CD4-positive, alpha-beta T cell (primary cell): ENCODE results near the gene KIF7. TPM values are rescaled to one million over a fixed set of nuclear protein-coding genes. Genes with fewer than 3 reads are reported as not detected.

Experiments
- ATAC-seq: fragments of 200-7000 bp; cut with Tn5 transposase; one replicate; pipeline ENCODE4 v1.10.0; 2022; ENCODE audit warnings: mild to moderate bottlenecking; ENCODE audit not compliant: poor library complexity
- CTCF ChIA-PET: fragments of 350-600 bp; sonication (Branson Sonifier 250); formaldehyde crosslinking; loops from one replicate; lab custom pipeline; 2021; ENCODE audit warnings: antibody characterized with exemption, inconsistent platforms; lab: Charles Lee
- POLR2A ChIA-PET: fragments of 350-600 bp; sonication (Branson Sonifier 250); formaldehyde crosslinking; loops from one replicate; lab custom pipeline; 2021; ENCODE audit warnings: antibody characterized with exemption, inconsistent platforms; lab: Charles Lee
- DNase-seq, 14 experiments: peaks; one replicate each; pipeline ENCODE4 v3.0.0-alpha.2; 2013 to 2020; ENCODE audit warnings: mixed read lengths in 2 of 14
- H3K27ac ChIP-seq, 2 donors: one replicate each; pipeline versions ENCODE4 v1.5.1 to v1.7.0; 2013; ENCODE audit warnings: low read length in 2 of 2, low read depth in 1 of 2, mild to moderate bottlenecking in 1 of 2
- H3K27me3 ChIP-seq, 2 experiments: 1 replicate in 1 of 2; 2 replicates in 1 of 2; pipeline versions ENCODE4 v1.6.1 to v1.7.0; 2013; ENCODE audit warnings: low read length in 2 of 2, control low read depth in 1 of 2, mild to moderate bottlenecking in 1 of 2, moderate library complexity in 1 of 2; ENCODE audit not compliant: insufficient read depth in 2 of 2, control insufficient read depth in 1 of 2
- H3K36me3 ChIP-seq: one replicate; pipeline ENCODE4 v1.6.1; 2013; ENCODE audit warnings: low read length, control low read depth; ENCODE audit not compliant: insufficient read depth
- H3K4me1 ChIP-seq: one replicate; pipeline ENCODE4 v1.6.1; 2013; ENCODE audit warnings: low read length, control low read depth; ENCODE audit not compliant: insufficient read depth
- H3K4me3 ChIP-seq: one replicate; pipeline ENCODE4 v1.5.1; 2013; ENCODE audit warnings: mild to moderate bottlenecking, low read length, moderate library complexity
- H3K9me3 ChIP-seq, 2 experiments: 1 replicate in 1 of 2; 2 replicates in 1 of 2; pipeline versions ENCODE4 v1.6.1 to v1.7.0; 2013; ENCODE audit warnings: low read length in 2 of 2, mild to moderate bottlenecking in 2 of 2, control low read depth in 1 of 2, moderate library complexity in 1 of 2; ENCODE audit not compliant: control insufficient read depth in 1 of 2, insufficient read depth in 1 of 2
- H3K27ac Mint-ChIP-seq: one replicate; pipeline ENCODE4 v1.8.0; 2020; ENCODE audit warnings: mixed read lengths
- H3K27me3 Mint-ChIP-seq: one replicate; pipeline ENCODE4 v1.8.0; 2021; ENCODE audit warnings: mixed read lengths
- H3K36me3 Mint-ChIP-seq: one replicate; pipeline ENCODE4 v1.8.0; 2021; ENCODE audit warnings: low read depth, mixed read lengths
- H3K4me1 Mint-ChIP-seq: one replicate; pipeline ENCODE4 v1.8.0; 2021; ENCODE audit warnings: low read depth, mixed read lengths
- H3K4me3 Mint-ChIP-seq: one replicate; pipeline ENCODE4 v1.8.0; 2020; ENCODE audit warnings: mild to moderate bottlenecking, mixed read lengths
- H3K9me3 Mint-ChIP-seq: one replicate; pipeline ENCODE4 v1.8.0; 2020; ENCODE audit warnings: mixed read lengths
- intact Hi-C, 2 experiments: fragments of 100-400 bp; cut with DNase I in 1 of 2; cut with micrococcal nuclease in 1 of 2; formaldehyde crosslinking; loops; one replicate each; pipeline versions ENCODE4 v1.15.1 to v1.9.0; 2023 to 2025; cut with DNase I, micrococcal nuclease
- total RNA-seq, 174 experiments: library from RNA in 2 of 174; stranded (reverse) in 2 of 174; gene quantifications; one replicate each; pipeline ENCODE4 v1.2.3 and lab custom pipeline; 2021 to 2026
- TF ChIP-seq, protein P1 (sequence below): fragments of 200-600 bp; IDR thresholded peaks from one replicate; pipeline ENCODE4 v1.8.0; 2022; ENCODE audit warnings: antibody characterized with exemption, mild to moderate bottlenecking

The KIF7 gene
- total RNA-seq, 2 experiments from 2014 or later = 0.08 to 0.20 TPM

DNA sequence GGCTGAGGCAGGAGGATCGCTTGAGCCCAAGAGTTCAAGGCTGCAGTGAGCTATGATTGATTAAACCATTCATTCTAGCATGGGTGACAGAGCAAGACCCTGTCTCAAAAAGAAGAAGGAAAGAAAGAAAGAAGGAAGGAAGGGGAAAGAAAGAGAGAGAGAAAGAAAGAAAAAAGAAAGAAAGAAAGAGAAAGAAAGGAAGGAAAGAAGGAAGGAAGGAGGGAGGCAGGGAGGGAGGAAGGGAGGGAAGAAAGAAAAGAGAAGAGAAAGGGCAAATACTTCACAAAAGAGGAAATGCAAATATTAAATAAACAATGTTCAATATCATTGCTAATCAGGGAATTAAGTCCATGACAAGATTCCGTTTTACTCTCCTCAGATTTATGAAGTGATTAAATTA is 4.0 kb upstream of the KIF7 start:
- Histone ChIP-seq H3K9me3 (peaks cover 0 to 7% of the 10 kb centered on the region in 2 experiments), H3K4me1 (peaks cover 9% of the 10 kb centered on the region), H3K4me3 (no peak overlapping the region), H3K36me3 (no peaks in the 10 kb centered on the region), H3K27ac (no peak overlapping the region), H3K27me3 (peaks cover 21% of the 10 kb centered on the region in 2 experiments)
- Mint-ChIP-seq H3K27ac (no peak overlapping the region), H3K4me1 (peaks cover 9% of the 10 kb centered on the region), H3K27me3 (peaks cover 72% of the 10 kb centered on the region), H3K9me3 (no peaks in the 10 kb centered on the region), H3K4me3 (no peak overlapping the region), H3K36me3 (no peaks in the 10 kb centered on the region)
- no peak for ATAC-seq
- TF ChIP-seq, protein P1, sequence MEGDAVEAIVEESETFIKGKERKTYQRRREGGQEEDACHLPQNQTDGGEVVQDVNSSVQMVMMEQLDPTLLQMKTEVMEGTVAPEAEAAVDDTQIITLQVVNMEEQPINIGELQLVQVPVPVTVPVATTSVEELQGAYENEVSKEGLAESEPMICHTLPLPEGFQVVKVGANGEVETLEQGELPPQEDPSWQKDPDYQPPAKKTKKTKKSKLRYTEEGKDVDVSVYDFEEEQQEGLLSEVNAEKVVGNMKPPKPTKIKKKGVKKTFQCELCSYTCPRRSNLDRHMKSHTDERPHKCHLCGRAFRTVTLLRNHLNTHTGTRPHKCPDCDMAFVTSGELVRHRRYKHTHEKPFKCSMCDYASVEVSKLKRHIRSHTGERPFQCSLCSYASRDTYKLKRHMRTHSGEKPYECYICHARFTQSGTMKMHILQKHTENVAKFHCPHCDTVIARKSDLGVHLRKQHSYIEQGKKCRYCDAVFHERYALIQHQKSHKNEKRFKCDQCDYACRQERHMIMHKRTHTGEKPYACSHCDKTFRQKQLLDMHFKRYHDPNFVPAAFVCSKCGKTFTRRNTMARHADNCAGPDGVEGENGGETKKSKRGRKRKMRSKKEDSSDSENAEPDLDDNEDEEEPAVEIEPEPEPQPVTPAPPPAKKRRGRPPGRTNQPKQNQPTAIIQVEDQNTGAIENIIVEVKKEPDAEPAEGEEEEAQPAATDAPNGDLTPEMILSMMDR = no peak
- CTCF ChIA-PET = no interaction called here
- intact Hi-C loops = no loop called here
- no peak for DNase-seq
- POLR2A ChIA-PET = no interaction called here

DNA sequence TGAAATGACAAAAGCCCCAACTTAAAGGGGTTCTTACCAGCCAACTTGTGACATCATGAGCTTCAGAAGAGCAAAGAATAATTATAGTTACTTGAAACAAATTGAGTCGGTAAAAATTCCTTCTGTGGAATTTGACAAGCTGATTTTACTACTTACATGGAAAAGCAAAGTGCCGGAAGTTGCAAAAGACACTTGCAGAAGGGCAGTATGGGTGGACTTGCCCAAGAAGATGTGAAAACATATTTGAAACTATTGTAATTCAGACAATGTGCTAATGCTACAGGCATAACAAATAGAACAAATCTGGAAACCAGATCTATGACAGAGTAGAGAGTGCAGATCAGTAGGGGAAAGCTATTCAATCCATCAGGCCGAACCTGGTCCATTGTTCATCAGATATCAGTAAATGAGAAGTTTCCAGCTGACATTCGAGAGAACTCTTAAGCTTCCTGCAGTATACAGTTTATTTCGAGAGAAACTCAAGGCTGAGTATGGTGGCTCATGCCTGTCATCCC is 2.5 kb upstream of the KIF7 start:
- ATAC-seq = no peak
- no peak overlapping the region for H3K4me3 ChIP-seq
- no peaks in the 10 kb centered on the region for H3K36me3 ChIP-seq
- Mint-ChIP-seq H3K4me1 (peaks cover 15% of the 10 kb centered on the region), H3K27me3 (peaks cover 77% of the 10 kb centered on the region), H3K27ac (no peak overlapping the region), H3K9me3 (no peaks in the 10 kb centered on the region), H3K4me3 (peak overlapping the region; percentile 11), H3K36me3 (no peaks in the 10 kb centered on the region)
- peaks cover 10% of the 10 kb centered on the region for H3K4me1 ChIP-seq
- peaks cover 26 to 36% of the 10 kb centered on the region in 2 experiments for H3K27me3 ChIP-seq
- H3K9me3 ChIP-seq = peaks cover 0 to 8% of the 10 kb centered on the region in 2 experiments
- ChIA-PET CTCF (no interaction called here), POLR2A (no interaction called here)
- intact Hi-C loops = no loop called here
- TF ChIP-seq, protein P1 = no peak
- no peak for DNase-seq
- H3K27ac ChIP-seq = no peak overlapping the region

DNA sequence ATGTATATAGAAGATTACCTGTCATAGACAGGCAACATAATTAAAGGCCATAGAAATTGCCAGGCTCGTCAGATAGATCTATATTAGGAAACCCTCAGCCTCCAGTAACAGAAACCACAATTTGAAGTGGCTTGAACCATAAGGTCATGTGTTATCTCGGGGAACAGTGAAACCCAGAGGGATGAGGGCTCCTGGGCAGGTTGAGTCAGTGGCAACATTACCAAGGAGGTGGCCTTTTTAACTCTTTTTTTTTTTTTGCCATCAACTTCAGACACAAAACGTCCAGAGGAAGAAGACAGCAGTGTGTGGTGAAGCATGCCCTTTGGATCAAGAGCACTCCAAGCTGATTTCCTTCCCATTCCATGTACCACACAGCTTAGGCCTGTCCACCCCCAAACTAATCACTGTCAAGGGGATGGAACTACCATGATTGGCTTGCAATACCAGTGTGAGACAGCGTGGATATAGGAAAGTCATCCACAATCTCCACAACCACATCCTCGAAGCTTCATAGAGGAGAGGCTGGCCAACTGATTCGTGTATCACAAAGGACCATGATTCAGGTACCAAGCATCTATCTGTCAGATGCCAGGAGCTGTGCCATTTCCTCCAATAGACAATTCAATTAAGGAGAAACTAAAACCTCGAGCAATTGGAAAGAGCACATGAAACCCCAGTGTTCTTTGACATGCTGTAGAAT is 999 bp upstream of the KIF7 start:
- H3K27me3 Mint-ChIP-seq = peaks cover 81% of the 10 kb centered on the region
- H3K9me3 Mint-ChIP-seq = no peaks in the 10 kb centered on the region
- Histone ChIP-seq H3K27me3 (peaks cover 29 to 40% of the 10 kb centered on the region in 2 experiments), H3K4me1 (peaks cover 10% of the 10 kb centered on the region), H3K36me3 (no peaks in the 10 kb centered on the region), H3K4me3 (no peak overlapping the region), H3K27ac (no peak overlapping the region), H3K9me3 (peaks cover 0 to 8% of the 10 kb centered on the region in 2 experiments)
- peak overlapping the region; percentile 71 for H3K4me3 Mint-ChIP-seq
- intact Hi-C loops = no loop called here
- H3K4me1 Mint-ChIP-seq = peaks cover 15% of the 10 kb centered on the region
- no peaks in the 10 kb centered on the region for H3K36me3 Mint-ChIP-seq
- CTCF ChIA-PET = no interaction called here
- H3K27ac Mint-ChIP-seq = no peak overlapping the region
- POLR2A ChIA-PET = no interaction called here
- ATAC-seq (no peak), DNase-seq (no peak)
- TF ChIP-seq, protein P1 = no peak
